HEK293 (cell line): ENCODE data around the gene DMAC1.

ENCODE experiments used
- CTCF ChIA-PET: fragments of 350-600 bp; formaldehyde crosslinking; extraction: SDS; loops from one replicate; lab custom pipeline; 2021; ENCODE audit warnings: antibody characterized with exemption; lab: Yijun Ruan, JAX
- POLR2A ChIA-PET: fragments of 300-600 bp; formaldehyde crosslinking; extraction: SDS; loops from one replicate; lab custom pipeline; 2020; ENCODE audit warnings: antibody characterized with exemption, inconsistent platforms; lab: Yijun Ruan, JAX
- H3K27ac ChIP-seq: fragments of 200-500 bp; sonication (Bioruptor generic); 2 replicates; pipeline ENCODE4 v1.5.1; 2014; ENCODE audit warnings: low read depth, low read length, control low read depth, inconsistent platforms; ENCODE audit errors: extremely low read depth
- H3K36me3 ChIP-seq, 2 experiments: fragments of 200-500 bp in 1 of 2; sonication (Bioruptor generic) in 1 of 2; 1 replicate in 1 of 2; 2 replicates in 1 of 2; pipeline ENCODE4 v1.5.1; 2014 to 2017; ENCODE audit warnings: inconsistent platforms in 2 of 2, low read length in 2 of 2; ENCODE audit not compliant: control insufficient read depth in 2 of 2, insufficient read depth in 1 of 2
- H3K4me1 ChIP-seq: fragments of 200-500 bp; sonication (Bioruptor generic); 2 replicates; pipeline ENCODE4 v1.5.1; 2014; ENCODE audit warnings: mild to moderate bottlenecking, low read length, inconsistent platforms; ENCODE audit not compliant: control insufficient read depth, insufficient read depth
- H3K4me3 ChIP-seq: 2 replicates; pipeline ENCODE4 v1.5.1; 2011; ENCODE audit warnings: low read depth, mild to moderate bottlenecking, control low read depth, low read length, moderate library complexity
- H3K9me3 ChIP-seq: fragments of 200-500 bp; sonication (Bioruptor generic); 2 replicates; pipeline ENCODE4 v1.5.1; 2014; ENCODE audit warnings: low read depth, low read length, inconsistent platforms; ENCODE audit not compliant: control insufficient read depth, insufficient read depth
- CTCF ChIP-seq: fragments of 450-650 bp; formaldehyde crosslinking; IDR thresholded peaks from 2 replicates; pipeline ENCODE4 v1.5.1; 2016; ENCODE audit warnings: missing biosample characterization, missing genetic modification characterization
- PRDM1 ChIP-seq: fragments of 450-650 bp; formaldehyde crosslinking; IDR thresholded peaks from 2 replicates; pipeline ENCODE4; 2016; ENCODE audit warnings: missing biosample characterization, missing genetic modification characterization
- PRDM2 ChIP-seq: fragments of 450-650 bp; formaldehyde crosslinking; IDR thresholded peaks from 2 replicates; pipeline ENCODE4 v1.5.1; 2016; ENCODE audit warnings: missing biosample characterization, missing genetic modification characterization, borderline replicate concordance
- SCRT1 ChIP-seq: fragments of 450-650 bp; formaldehyde crosslinking; IDR thresholded peaks from 2 replicates; pipeline ENCODE4 v1.5.1; 2016; ENCODE audit warnings: missing biosample characterization, missing genetic modification characterization, borderline replicate concordance
- TCF7L2 ChIP-seq: IDR thresholded peaks from 2 replicates; pipeline ENCODE4 v1.6.1; 2011; ENCODE audit warnings: low read depth, mild to moderate bottlenecking, inconsistent platforms, low read length, moderate library complexity, borderline replicate concordance
- TRIM28 ChIP-seq: IDR thresholded peaks from 2 replicates; pipeline ENCODE4 v1.6.1; 2011; ENCODE audit warnings: low read length, control low read depth, borderline replicate concordance
- ZBTB20 ChIP-seq: fragments of 450-650 bp; formaldehyde crosslinking; IDR thresholded peaks from 2 replicates; pipeline ENCODE4 v1.5.1; 2016; ENCODE audit warnings: missing biosample characterization, missing genetic modification characterization
- ZNF140 ChIP-seq: fragments of 450-650 bp; formaldehyde crosslinking; IDR thresholded peaks from 2 replicates; pipeline ENCODE4 v1.5.1; 2016; ENCODE audit warnings: missing biosample characterization, missing genetic modification characterization
- ZNF211 ChIP-seq: fragments of 450-650 bp; formaldehyde crosslinking; IDR thresholded peaks from 2 replicates; pipeline ENCODE4 v1.5.1; 2016; ENCODE audit warnings: low read depth, missing biosample characterization, missing genetic modification characterization
- ZNF274 ChIP-seq, 2 experiments: fragments of 200-500 bp in 1 of 2; fragments of 450-650 bp in 1 of 2; sonication (Bioruptor generic) in 1 of 2; formaldehyde crosslinking in 1 of 2; IDR thresholded peaks; 2 replicates each; pipeline versions ENCODE4 v1.5.1 to v1.6.1; 2014 to 2016; ENCODE audit warnings: borderline replicate concordance in 1 of 2, inconsistent platforms in 1 of 2, low read length in 1 of 2, missing biosample characterization in 1 of 2, missing genetic modification characterization in 1 of 2
- ZNF280D ChIP-seq: fragments of 450-650 bp; formaldehyde crosslinking; IDR thresholded peaks from 2 replicates; pipeline ENCODE4 v1.5.1; 2016; ENCODE audit warnings: missing biosample characterization, missing genetic modification characterization
- ZNF302 ChIP-seq: fragments of 450-650 bp; formaldehyde crosslinking; IDR thresholded peaks from 2 replicates; pipeline ENCODE4 v1.5.1; 2016; ENCODE audit warnings: missing biosample characterization, missing genetic modification characterization, low read depth
- ZNF350 ChIP-seq: fragments of 450-650 bp; formaldehyde crosslinking; IDR thresholded peaks from 2 replicates; pipeline ENCODE4 v1.5.0; 2017; ENCODE audit warnings: missing biosample characterization, mild to moderate bottlenecking, missing genetic modification characterization
- ZNF585B ChIP-seq: fragments of 450-650 bp; formaldehyde crosslinking; IDR thresholded peaks from 2 replicates; pipeline ENCODE4 v1.5.1; 2016; ENCODE audit warnings: missing biosample characterization, missing genetic modification characterization
- ZNF600 ChIP-seq: fragments of 450-650 bp; formaldehyde crosslinking; IDR thresholded peaks from 2 replicates; pipeline ENCODE4 v1.5.1; 2016; ENCODE audit warnings: missing biosample characterization, missing genetic modification characterization
- ZNF626 ChIP-seq: fragments of 450-650 bp; sonication (Bioruptor Pico); formaldehyde crosslinking; IDR thresholded peaks from 2 replicates; pipeline ENCODE4 v1.5.1; 2018; ENCODE audit warnings: missing biosample characterization, missing genetic modification characterization, inconsistent platforms
- ZNF639 ChIP-seq: fragments of 450-650 bp; formaldehyde crosslinking; IDR thresholded peaks from 2 replicates; pipeline ENCODE4 v1.5.1; 2016; ENCODE audit warnings: missing biosample characterization, missing genetic modification characterization
- ZNF654 ChIP-seq: fragments of 450-650 bp; formaldehyde crosslinking; IDR thresholded peaks from 2 replicates; pipeline ENCODE4 v1.5.1; 2016; ENCODE audit warnings: low read depth, missing biosample characterization, missing genetic modification characterization
- ZNF701 ChIP-seq: fragments of 450-650 bp; formaldehyde crosslinking; IDR thresholded peaks from 2 replicates; pipeline ENCODE4 v1.5.1; 2016; ENCODE audit warnings: missing biosample characterization, missing genetic modification characterization
- ZNF777 ChIP-seq: fragments of 450-650 bp; formaldehyde crosslinking; IDR thresholded peaks from 2 replicates; pipeline ENCODE4 v1.5.1; 2017; ENCODE audit warnings: missing biosample characterization, missing genetic modification characterization, borderline replicate concordance
- ZSCAN30 ChIP-seq: fragments of 450-650 bp; IDR thresholded peaks from 2 replicates; pipeline ENCODE4 v1.5.1; 2018; ENCODE audit warnings: missing biosample characterization, mild to moderate bottlenecking, missing genetic modification characterization, moderate library complexity

The DMAC1 gene

GRCh38 chr9:7770111-7770510 is 29.5 kb downstream of the DMAC1 start (continued):
- TF ChIP-seq TCF7L2 = no peak
- TF ChIP-seq ZNF626 (tag by site-specific recombination) = no peak

GRCh38 chr9:7762600-7762999 is 37.0 kb downstream of the DMAC1 start:
- POLR2A ChIA-PET = no interaction called here
- CTCF ChIA-PET = interaction anchor here (0.8 kb wide), 1 partner anchor 14 kb away, joined by 3 read pairs; no protein-coding TSS in a partner anchor

More at GRCh38 chr9:7762600-7762999, 37.0 kb downstream of the DMAC1 start:
- Histone ChIP-seq H3K4me1 (no peaks in the 10 kb centered on the region), H3K9me3 (no peaks in the 10 kb centered on the region), H3K36me3 (no peaks in the 10 kb centered on the region), H3K4me3 (no peak overlapping the region), H3K27ac (no peak overlapping the region)
- no peak for TF ChIP-seq ZNF626 (tag by site-specific recombination)
- no peak for TF ChIP-seq ZNF140 (tag by site-specific recombination)
- TF ChIP-seq ZNF654 (tag by site-specific recombination) = no peak
- no peak for TF ChIP-seq ZNF600
- no peak for TF ChIP-seq PRDM2 (tag by site-specific recombination)
- no peak for TF ChIP-seq ZNF585B (tag by site-specific recombination)
- TF ChIP-seq ZNF350 = no peak
- TF ChIP-seq ZSCAN30 (tag by site-specific recombination) = no peak
- no peak for TF ChIP-seq ZNF211
- no peak for TF ChIP-seq ZNF274 (IDR thresholded peaks at IDR 0.05; ENCODE audit: low read length)
- TF ChIP-seq ZNF274 (tag by site-specific recombination; IDR thresholded peaks at IDR 0.05; ENCODE audit: borderline replicate concordance) = no peak
- no peak for TF ChIP-seq ZNF639
- no peak for TF ChIP-seq PRDM1
- TF ChIP-seq TRIM28 = no peak
- no peak for TF ChIP-seq CTCF
- no peak for TF ChIP-seq ZNF280D
- TF ChIP-seq ZNF777 (tag by site-specific recombination) = no peak
- no peak for TF ChIP-seq ZBTB20 (tag by site-specific recombination)
- no peak for TF ChIP-seq ZNF302 (tag by site-specific recombination)
- no peak for TF ChIP-seq SCRT1
- no peak for TF ChIP-seq ZNF701
